ENCODE results near the gene CTDNEP1.

The CTDNEP1 gene

DNA sequence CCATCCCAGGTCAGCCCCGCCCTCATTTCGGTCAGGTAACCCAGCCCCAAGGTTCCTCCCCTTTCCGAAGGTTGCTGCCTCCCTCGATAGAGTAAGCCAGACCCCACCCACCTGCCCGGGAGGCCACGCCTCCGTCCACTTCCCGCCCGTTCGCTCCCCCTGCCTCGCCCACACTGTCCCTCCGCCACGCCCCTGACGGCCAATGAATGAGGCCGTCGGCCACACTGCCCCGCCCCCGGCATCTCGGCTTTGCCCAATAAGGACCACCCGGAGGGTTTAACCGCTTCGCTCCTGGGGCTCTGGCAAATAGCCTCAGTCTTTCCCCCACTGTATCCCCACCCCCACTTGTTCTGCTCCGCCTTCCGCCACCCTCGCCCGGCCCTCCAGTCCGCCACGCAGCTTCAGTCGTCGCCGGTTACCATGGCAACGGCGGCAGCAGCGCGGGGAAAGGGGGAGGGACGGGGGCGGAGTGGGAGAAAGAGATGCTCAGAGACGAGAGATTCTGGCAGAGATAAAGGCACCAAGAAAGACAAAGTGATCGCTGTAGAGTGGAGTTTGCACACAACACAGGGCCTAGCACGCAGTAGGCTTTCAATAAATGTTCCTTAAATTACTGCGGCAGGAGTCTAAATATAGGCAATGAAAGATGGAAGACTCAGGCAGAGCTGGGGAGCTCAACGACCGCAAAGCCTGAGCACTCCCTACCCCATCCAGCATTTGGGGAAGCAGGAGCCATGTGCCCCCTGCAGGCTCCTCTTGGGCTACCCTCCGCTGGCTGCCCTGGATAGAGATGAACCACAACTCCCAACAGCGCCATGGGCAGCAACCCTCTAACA lies 37.0 kb downstream of the CTDNEP1 start:
- DNase-seq = peak; percentile 99

DNA sequence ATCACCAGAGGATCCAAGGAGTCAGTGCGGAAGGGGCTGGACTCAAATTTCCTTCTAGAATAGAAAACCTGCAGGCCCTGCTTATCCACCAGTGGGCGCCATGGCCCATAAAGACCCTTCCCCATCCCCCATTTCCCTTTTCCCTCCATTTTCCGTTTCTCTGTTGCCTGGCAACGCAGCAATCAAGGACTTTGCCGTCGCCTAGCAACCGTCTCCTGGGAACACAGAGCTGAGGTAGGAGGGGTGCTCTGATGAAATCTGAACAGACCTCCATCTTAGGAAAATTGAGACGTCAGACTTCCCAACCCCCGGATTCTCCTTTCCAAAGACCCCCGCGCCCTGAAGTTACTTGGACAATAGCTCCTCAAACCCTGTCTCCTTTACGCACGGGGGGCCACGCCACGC lies 37.6 kb downstream of the CTDNEP1 start:
- peak in 1 of 2 donors; percentile 57 for DNase-seq

DNA sequence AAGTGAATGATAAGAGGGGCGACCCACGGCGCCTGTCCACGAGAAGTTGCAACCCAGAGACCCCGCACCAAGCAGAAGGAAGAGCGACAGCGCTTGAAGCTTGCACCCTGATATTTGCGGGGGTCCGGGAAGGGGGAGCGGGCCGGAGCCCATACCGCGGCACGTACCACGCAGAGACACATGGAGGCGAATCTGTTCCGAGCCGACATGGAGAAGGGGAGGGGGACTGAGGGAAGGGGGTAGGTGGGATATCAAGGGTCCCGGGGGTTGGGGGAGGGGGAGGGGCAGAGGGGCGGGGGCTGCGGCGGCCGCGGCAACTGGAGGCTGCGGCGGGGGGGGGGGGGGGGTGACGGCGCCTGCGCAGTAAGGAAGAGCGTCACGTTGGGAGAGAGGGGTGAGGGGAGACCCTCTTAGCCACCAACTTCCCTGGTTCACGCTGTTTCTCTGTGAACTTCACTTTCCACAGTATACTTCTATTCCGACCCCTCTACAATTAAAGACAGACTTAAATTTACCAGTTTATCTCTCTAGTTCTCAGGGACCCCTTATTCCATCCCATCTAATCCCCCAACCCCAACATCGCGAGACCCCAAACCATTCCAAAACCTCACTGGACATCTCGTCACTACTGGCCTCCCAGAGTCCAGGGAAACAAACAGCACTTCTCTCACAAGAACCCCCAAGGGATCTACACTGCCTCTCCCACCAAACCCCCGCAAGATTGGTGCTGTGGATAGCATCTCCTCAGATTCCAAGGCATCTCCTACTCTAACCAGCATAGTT lies 39.9 kb downstream of the CTDNEP1 start:
- no peak for DNase-seq

DNA sequence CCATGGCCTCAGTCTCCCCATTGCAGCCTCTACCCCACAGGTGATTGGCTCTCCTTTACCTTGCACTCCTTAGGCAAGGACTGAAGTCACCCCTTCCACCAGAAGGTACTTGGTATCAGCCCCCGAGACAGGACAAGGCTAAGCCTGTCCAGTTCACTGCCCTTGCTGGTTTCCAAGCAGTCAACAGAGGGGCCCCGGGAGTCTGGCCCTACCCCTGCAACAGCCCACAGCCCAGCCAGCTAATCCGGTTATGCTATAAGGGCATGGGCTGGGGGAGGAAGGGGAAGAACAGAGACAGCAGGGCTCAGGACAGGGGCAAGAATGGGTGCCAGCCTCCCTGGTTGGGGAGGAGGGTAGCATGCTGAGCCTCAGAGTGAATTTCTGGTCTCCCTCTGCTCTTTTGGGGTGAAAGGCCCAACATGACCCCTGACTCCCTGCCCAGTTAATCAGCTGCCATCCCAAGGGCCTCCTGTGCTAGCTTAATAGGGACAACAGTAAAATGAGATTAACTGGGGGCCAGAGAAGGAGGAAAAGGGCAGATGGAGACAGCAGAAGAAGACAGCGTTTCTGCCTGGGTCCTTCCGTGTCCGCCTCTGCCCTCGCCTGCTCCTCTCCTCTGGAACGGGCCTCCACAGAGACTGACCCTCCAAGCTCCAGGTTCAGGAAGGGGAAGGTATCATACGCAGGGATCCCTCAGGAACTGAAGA lies 42.6 kb downstream of the CTDNEP1 start:
- no peak for DNase-seq

DNA sequence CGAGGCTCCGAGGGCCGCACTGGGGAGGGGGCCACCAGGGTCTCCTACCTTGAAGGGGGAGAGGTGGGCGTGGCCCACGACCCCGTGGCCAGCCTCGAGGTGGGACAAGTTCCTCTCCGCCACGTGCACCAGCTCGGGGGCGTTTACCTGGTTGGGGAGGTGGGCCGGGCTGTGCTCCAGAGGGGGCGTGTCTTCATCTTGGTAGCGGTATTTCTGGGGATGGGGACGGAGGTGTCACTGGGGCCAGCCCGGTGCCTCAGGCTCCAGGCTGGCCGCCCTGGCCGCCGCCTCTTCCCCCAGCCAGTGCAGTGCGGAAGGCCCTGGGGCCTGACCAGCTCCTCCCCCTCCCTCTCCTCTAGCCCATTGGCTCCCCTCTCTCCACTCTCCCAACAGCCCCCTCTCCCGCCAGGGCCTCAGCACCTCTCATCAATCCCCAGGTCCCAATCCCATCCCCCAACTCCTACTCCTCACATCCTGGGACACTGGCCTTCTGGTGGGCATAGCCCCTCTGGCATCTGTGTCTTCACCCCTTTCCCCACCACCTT lies 43.4 kb downstream of the CTDNEP1 start:
- no peak for DNase-seq

DNA sequence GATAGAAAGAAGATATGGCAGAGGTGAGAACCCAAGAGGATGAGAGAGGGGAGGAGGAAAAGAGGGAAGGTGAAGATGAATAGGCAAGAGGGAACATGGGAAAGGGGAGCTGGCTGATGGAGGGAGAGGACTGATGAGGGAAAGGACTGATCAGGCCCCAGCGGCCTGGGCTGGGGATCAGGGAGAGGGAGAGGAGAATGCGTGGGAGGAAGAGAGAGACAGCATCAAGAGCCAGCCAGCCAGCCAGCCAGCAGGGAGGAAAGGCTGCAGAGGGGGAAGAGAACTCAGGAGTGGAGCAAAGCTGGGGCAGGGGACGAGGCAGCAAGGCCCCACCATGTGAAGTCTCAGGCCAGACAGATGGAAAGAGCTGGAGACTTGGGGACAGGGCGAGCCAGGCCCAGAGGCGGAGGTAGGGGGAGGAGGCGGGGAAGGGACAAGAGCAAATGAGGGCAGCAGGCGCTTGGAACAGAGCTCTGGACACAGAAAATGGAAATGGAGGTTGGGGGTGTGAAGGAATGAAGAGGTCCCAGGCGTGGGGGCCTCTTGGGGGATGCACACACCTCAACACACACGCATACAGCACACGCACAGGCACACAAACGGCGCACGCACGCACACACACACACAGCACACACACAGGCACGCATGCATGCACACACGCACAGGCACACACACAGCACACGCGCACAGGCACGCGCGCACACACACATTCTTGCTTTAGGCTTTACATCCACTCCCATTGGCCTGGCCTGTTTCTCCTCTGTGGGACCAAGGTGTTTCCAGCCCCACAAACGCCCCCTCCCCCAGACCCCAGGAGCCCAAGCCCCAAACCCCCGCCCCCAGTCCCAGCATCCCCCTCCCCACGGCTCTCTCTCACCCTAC lies 44.2 kb downstream of the CTDNEP1 start:
- DNase-seq = no peak

DNA sequence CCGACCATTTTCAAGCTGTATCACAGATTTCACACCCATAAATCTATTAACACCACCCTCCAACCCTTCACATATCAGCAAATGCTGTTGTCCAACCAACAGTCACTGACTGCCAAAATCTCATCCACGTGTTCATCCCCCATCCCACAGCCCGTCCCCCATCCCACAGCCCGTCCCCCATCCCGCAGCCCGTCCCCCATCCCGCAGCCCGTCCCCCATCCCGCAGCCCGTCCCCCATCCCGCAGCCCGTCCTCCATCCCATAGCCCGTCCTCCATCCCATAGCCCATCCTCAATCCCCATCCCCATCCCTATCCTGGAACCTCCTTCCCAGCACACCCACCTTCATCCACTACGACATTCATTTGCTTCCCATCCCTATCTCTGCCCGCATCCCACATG lies 46.0 kb downstream of the CTDNEP1 start:
- no peak for DNase-seq

DNA sequence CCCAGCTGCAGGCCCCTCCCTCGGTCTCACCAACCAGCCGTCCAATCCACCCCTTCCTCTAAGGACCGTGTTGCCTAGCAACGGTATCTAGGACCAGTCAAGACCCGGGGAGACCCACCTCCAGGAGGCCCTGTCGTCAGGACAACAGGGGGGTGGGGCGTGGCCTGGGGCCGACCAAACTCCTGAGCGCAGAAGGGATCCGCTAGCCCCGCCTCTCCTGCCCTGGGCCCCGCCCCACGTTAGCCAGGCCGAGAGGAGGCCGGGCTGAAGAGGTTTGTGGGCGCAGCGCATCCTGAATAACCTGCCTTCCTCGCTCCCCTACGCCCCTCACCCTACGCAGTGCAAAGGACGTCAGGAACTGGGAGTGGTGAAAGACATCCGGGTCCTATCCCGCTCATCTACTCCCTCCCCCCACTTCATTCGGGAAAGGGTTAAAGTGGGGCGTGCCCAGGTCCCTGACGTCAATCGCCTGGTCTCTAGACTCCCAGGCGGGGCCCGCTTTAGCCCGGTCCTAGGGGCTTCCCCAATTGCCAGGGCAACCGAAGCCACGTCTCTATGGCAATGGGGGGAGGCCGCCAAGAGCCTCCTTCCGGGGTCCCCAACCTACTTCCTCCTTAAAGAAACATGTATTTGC lies 46.6 kb downstream of the CTDNEP1 start:
- peak; percentile 85 to 86 for DNase-seq

DNA sequence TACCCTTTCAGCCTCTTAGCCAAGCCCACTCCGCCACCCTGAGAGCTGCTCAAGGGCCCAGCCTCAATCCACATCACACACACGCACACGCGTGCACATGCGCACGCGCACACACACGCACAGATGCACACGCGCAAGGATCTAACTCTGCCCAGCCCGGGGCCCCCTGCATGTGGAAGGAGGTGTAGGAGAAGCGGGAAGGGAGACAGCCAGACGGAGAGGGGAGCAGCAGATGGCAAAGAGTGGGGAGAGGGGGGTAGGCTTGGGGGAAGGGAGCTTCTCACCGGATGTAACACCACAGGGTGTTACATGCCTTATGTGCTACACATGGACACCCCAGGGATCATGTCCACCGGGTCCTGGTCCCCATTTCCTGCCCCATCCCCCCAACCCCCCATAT lies 47.2 kb downstream of the CTDNEP1 start:
- no peak for DNase-seq

DNA sequence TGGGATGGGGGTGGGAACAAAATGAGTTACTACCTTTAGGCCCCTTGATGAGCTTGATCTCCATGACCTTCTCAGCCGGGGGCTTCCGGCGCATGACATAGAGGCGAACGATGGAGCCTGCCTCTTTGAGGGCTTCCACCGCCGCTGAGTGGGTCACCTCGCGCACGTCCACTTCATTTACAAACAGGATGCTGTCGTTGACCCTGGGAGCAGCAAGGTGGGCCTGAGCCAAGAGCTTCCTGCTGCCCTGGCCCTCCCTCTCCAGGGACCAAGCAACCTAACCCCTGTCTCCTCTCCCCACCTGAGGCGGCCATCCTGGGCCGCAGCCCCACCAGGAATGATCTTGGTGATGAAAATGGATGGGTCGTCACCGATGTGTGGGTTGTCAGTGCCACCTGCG lies 48.1 kb downstream of the CTDNEP1 start:
- DNase-seq = no peak

DNA sequence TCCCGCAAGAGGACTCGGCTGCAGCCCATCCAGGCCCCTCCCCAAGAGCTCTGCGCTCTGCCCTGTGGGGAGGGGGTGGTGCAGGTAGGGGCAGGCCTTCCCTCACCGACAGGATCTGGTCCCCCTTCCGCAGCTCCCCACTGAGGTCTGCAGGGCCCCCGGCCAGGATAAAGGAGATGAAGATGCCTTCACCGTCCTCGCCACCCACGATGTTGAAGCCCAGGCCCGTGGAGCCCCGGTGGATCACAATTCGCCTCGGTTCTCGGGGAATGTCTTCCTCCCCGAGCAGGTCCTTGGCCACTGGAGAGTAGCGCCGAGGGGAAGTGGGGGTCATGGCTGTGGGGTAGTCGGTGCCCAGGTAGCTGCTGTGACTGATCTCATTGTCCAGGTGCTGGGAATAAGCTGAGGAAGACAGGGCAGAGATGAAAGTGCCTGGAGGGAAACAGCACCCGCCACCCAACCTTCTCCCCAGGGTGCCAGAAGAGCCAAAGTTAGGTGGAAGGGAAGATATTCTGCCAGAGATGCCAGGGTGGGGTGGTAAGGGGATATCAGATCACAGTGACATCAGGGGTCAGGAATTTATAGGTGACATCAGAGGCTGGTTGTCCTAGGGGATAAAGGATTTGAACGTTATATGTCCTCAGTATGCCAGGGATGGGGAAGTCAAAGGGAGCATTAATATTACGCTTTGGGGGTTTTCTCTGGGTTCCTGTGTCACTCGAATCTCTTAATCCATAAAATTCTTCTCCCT lies 54.7 kb downstream of the CTDNEP1 start:
- DNase-seq = no peak

DNA sequence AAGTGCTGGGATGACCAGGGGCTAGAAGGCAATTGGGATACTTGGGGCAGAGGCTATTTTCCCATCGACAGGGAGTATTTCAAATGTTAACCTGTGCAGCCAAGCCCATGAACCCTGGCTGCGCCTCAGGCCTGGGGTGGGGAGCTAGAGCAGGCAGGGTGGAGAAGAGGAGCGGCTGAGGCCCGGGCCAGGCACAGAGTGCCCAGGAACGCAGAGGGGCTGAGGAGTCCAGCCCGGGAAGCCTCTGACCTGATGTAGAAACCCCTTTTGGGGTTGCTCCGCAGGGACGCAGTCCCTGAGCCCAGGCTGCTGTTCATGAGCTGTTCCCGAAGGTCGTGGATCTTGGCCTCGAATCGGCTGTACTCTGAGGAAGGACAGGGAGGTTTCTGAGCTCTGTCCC lies 55.6 kb downstream of the CTDNEP1 start:
- no peak for DNase-seq

Data from stimulated activated CD4-positive, alpha-beta T cell treated with anti-CD3 and anti-CD28 coated beads, Interleukin-2, amount 100 ng/mL, for 48 hours (primary cell).